H1 (cell line): ENCODE measurements around the gene SS18L1. TPM values are rescaled to one million over a fixed set of nuclear protein-coding genes. Genes with fewer than 3 reads are reported as not detected.

Experiments
- ATF2 ChIP-seq: IDR thresholded peaks from 2 replicates; pipeline ENCODE4 v1.6.1; 2012; ENCODE audit warnings: low read length, inconsistent platforms
- CTBP2 ChIP-seq: IDR thresholded peaks from 2 replicates; pipeline ENCODE4 v1.7.0; 2011; ENCODE audit warnings: borderline replicate concordance, mild to moderate bottlenecking, moderate library complexity, mixed read lengths, low read length; ENCODE audit not compliant: insufficient read depth, insufficient read length
- E2F6 ChIP-seq: IDR thresholded peaks from 2 replicates; pipeline ENCODE4 v1.6.1; 2012; ENCODE audit warnings: inconsistent platforms
- HDAC2 ChIP-seq, 2 experiments: fragments of 300-600 bp in 1 of 2; sonication (generic) in 1 of 2; IDR thresholded peaks; 2 replicates each; pipeline ENCODE4 v1.6.1; 2011 to 2012; ENCODE audit warnings: low read depth in 2 of 2, low read length in 2 of 2, mild to moderate bottlenecking in 2 of 2, moderate library complexity in 2 of 2, borderline replicate concordance in 1 of 2, inconsistent platforms in 1 of 2
- JUND ChIP-seq: IDR thresholded peaks from 2 replicates; pipeline ENCODE4 v1.6.1; 2011; ENCODE audit warnings: mild to moderate bottlenecking, improper control_type of control experiment, low read length
- PHF8 ChIP-seq: fragments of 200-600 bp; sonication (generic); conservative IDR thresholded peaks from 2 replicates; pipeline ENCODE4 v1.7.1; 2012; ENCODE audit warnings: low read depth, mild to moderate bottlenecking, inconsistent platforms, low read length, moderate library complexity
- RAD21 ChIP-seq, 2 experiments: IDR thresholded peaks in 1 of 2; conservative IDR thresholded peaks in 1 of 2; 2 replicates each; pipeline ENCODE4 v1.6.1; 2011; ENCODE audit warnings: low read depth in 2 of 2, low read length in 2 of 2, improper control_type of control experiment in 1 of 2, inconsistent platforms in 1 of 2, mild to moderate bottlenecking in 1 of 2, moderate library complexity in 1 of 2
- SP4 ChIP-seq: IDR thresholded peaks from 2 replicates; pipeline ENCODE4 v1.6.1; 2012; ENCODE audit warnings: low read length, inconsistent platforms
- polyA plus RNA-seq, 7 experiments: library from polyadenylated mRNA; depleted of rRNA in 3 of 7; stranded (reverse) in 5 of 7; unstranded in 2 of 7; fragments of >200 nt in 5 of 7; fragments of 200-250 nt in 2 of 7; gene quantifications; 1 replicate in 5 of 7; 2 replicates in 1 of 7; 4 replicates in 1 of 7; pipeline versions ENCODE4 v1.2.1 to v1.2.3, GENCODE V29; 2011 to 2013; ENCODE audit warnings: missing spikeins in 2 of 7, mixed read lengths in 2 of 7
- total RNA-seq: library from RNA; stranded (reverse); fragmentation: NEBNext Ultra II Directional; extraction: Animal tissue kit (Norgen Biotek cat#: 25700); gene quantifications from 2 replicates; pipeline ENCODE4 v1.2.1, GENCODE V29; 2021

The SS18L1 gene
- total and polyA plus RNA-seq, 2 of the 8 experiments (the other 6 are each of a cell fraction or from before 2014, with no cell fraction given): 28.4 to 29.7 TPM

- TF ChIP-seq E2F6 (no peak), PHF8 (no peak), CTBP2 (no peak), HDAC2 (IDR thresholded peaks at IDR 0.05; ENCODE audit: borderline replicate concordance in 1 of 2, low read depth in 2 of 2, low read length in 2 of 2) (no peak), JUND (no peak), RAD21 (IDR thresholded peaks at IDR 0.05 in 1 of 2, conservative IDR thresholded peaks at IDR 0.05 in 1 of 2; ENCODE audit: low read depth in 2 of 2, low read length in 2 of 2) (no peak), SP4 (no peak), ATF2 (no peak)
These were observed 35.0 kb downstream of the SS18L1 start (continued) for GRCh38 chr20:62178316-62179161.
